ENCODE measurements around the gene SNED1.
A peak's percentile ranks its signal among the peaks of the same experiment; 100 is the strongest.

SNED1 gene

GRCh38 chr2:240997856-240998705 is at the start of gene SNED1:
Gene SNED1, plus strand, starts transcription at chr2:240998618. Its CDS starts 220 bp downstream, at chr2:240998838.
- peak; percentile 48 for DNase-seq (ENCODE audit: low read depth)

DNA sequence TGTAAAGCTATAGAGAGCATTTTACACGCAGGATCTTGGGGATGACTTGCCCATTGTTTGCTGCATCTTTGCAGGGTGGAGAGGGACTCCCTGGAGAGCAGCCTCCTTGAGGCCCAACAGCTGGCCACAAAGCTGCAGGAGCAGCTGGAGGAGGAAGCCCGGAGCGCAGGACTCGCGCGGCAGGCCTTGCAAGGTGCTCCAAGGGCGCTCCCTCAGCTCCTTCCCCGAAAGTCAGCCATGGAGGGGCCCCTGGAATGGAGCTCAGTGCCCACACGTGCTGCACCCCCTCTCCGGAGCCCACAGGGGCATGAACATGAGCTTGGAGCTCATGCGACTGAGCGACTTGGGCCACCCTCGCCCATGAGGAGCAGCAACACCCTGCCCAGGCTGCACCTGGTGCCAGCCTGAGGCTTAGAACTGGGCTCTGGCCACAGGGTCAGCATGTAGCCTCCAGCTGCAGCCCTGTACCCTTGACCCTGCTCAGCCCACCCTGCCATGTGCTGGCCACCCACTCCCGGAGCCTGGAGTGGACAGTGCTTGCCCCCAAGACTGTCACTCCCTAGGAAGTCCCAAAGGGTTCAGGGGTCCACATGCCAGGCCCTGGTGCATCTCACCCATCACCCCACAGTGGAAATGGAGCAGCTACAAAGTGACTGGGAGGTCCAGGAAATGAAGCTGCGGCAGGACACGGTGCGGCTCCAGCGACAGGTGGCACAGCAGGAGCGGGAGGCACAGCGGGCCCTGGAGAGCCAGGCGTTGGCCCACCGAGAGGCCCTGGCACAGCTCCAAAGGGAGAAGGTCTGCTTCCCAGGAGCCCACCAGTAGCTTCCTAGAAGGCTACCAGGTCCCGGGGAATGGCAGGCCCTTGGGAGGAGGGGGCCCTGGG is 49.3 kb upstream of the SNED1 start:
- DNase-seq (ENCODE audit: low read depth): no peak

DNA sequence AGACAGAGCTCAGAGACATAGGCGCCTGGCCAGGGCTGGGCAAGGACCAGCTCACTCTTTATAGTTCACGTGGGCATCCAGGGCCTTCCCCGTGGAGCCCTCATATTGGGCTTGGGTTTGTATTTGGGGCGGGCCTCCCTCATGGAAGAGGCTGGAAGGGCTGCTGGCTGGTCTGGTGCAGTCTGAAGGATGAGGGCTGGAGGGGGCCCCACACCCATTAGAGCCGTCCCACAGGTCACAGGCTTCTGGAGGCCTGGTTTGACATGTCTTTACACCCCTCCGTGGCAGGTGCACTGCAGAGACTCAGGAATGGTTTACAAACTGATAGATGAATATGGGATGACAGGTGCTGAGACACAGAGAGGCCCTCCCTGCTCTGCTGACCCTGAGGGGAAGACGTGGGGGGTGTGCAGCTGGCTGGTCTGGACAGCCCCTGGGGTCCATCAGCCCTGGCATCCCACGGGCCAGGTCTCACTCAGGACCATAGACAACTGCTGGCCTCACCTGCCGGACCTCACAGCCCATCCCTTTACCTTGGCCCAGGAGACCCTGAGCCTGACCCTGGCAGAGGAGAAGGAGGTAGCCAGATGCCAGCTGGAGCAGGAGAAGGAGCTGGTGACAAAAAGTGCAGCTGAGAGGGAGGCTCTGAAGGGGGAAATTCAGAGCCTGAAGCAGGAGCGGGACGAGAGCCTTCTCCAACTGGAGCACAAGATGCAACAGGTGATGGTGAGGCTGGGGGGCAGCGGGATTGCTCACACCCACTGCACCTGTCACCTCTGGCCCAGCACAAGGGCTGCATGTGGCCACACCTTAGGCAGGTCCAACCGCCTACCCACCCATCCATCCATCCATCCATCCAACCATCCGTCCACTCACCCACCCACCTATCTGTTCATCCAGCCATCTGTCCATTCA is 48.4 kb upstream of the SNED1 start:
- DNase-seq (ENCODE audit: low read depth): no peak

GRCh38 chr2:240951045-240951594 is 47.3 kb upstream of the SNED1 start:
- DNase-seq (ENCODE audit: low read depth): no peak

- no peak for DNase-seq (ENCODE audit: low read depth)
Observed at GRCh38 chr2:240952496-240953246, 45.7 kb upstream of the SNED1 start.

GRCh38 chr2:240953426-240954410 is 44.7 kb upstream of the SNED1 start:
- no peak for DNase-seq (ENCODE audit: low read depth)

DNA sequence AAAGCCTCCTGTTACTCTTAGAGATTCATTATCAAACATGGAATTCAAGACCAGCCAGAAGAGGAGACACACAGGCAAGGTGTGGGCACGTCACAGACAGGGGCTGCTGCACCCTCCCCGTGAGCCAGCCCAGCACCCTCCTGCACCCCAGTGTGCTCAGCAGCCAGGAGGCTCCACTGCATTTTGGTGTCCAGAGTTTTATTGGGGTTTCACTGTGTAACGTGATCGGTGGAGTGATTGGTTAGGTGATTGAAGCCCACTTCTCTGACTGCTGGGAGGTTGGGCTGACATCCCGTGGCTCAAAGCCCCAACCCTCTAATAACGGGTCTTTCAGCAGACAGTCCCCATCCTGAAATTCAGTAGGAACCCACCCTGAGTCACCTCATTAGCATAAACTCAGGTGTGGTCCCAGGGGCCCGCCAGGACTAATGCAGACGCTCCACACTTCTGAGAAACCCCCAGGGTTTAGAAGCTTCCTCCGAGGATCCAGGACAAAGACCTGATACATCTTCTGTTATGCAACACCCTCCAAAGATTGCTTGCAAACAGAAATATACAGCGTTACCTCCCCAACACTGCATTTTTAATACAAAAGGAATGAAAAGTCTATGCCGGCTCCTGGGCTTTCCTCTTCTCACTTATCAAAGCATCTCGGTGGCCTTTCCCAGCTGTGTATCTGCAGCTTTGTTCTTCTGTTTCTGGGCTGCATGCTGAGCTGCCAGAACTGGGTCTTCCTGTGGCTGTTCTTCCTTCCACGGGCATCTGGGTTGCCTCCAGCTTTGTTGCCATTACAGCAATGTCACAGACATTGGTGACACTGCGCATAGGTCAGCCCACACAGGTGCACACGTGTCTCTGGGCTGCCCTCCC is 43.7 kb upstream of the SNED1 start:
- DNase-seq (ENCODE audit: low read depth): no peak

DNA sequence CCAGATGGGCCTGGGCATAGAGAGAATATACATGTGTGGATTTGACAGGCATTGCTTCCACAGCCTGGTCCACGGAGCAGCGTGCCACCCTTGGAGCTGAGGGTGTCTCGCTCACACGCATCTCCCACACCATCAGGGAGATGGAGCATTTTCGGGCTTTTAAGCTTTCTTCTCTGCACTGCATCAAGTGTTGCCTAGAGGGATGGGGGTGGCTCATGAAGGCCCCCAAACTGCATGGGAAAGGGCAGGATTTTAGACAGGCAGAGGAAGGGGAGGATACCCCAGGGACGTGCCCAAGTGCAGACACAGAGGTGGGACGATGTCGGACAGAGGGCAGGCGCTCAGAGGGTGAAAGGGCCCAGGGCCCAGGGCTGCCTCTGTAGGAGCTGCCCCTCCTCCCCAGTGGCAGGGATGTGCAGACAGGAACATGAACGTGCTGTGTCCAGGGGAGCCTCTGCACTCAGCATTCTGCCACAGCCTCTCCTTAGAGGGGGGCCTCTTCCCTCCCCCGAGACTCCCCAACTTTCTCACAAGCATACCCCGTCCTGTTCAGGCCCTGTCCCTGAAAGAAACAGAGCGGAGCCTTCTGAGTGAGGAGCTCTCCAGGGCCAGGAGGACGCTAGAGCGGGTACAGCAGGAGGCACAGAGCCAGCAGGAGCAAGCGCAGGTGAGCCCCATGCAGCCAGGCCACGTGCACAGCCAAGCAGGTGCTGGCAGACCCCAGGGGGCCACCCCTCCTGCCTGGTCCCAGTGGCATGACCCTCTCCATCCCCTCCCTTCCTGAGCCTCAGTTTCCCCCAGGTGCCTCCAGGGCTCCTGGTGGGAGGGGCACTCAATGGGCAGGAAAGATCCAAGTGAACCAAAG is 42.9 kb upstream of the SNED1 start:
- DNase-seq (ENCODE audit: low read depth): no peak

- DNase-seq (ENCODE audit: low read depth): no peak
Observed at GRCh38 chr2:240956171-240956934, 42.1 kb upstream of the SNED1 start.

DNA sequence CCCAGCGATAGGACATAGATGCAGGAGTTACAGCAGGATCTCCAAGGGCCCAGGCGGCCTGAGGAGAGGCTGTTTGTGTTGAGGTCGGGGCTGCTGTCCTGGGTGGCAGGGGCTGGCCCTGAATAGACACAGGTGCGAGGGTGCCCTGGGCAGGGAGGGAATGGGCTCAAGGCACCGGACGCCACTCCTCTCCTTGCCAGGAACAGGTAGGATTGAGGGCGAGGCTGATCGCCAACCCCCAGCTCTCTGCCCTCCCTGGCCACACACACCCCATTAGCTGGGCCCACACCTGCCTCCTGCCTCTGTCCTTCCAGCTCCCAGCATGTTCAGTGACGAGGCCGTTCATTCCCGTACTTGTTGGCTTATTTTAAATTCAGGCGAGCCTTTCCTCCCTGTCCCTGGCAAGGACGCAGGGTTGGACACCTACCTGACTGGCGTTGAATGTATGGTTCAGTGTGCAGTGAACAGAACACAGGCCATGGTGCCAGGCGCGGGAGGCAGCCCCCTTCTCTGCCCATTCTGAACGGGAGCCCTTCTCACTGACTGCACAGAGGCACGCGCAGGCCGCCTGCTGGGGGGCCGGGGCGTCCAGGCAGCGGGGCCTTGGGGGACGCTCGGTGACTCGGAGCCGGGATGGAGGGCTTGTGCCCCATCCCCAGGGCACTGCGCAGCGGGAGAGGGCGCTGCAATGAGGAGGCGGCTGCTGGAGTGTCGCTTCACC is 41.3 kb upstream of the SNED1 start:
- DNase-seq (ENCODE audit: low read depth): no peak

- no peak for DNase-seq (ENCODE audit: low read depth)
Observed at GRCh38 chr2:240957656-240958365, 40.6 kb upstream of the SNED1 start.

DNA sequence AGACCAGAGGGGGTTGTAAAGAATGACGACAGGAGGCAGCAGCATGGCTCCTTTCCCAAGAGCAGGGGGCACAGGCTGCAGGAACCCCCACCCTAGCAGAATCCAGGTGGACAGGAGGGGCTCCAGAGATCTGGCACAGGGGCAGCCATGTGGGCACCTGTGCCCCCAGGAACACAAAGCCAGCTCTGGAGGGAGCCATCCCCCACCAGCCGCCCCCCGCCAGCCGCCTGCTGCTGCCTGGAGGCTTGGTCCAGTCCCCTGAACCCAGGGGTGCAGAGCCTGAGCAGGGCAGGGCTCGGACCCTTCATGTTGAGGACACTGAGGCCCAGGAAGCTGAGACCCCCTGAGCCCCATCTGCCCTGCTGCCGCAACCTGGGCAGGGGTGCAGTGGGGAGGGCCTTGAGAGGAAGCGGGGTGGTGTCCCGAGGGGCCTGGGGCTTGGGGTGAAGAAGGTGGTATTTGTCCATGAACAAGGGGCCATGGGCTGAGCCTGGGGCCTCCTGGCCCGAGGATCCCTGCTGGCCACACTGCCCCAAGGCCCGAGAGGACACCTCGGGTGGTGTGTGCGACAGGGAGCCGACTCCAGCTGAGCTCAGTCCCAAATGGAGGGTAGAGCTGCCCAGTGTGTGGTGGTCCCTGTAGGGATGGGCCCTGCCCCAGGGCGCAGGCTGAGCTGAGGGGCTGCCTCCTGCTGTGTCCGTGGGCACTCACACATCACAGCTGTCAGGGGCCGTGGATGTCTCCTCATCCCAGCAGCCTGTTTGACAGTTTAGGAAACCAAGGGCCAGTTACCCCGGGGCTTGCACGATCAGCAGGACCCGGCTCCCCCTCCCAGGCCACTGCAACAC is 39.8 kb upstream of the SNED1 start:
- DNase-seq (ENCODE audit: low read depth): no peak

DNA sequence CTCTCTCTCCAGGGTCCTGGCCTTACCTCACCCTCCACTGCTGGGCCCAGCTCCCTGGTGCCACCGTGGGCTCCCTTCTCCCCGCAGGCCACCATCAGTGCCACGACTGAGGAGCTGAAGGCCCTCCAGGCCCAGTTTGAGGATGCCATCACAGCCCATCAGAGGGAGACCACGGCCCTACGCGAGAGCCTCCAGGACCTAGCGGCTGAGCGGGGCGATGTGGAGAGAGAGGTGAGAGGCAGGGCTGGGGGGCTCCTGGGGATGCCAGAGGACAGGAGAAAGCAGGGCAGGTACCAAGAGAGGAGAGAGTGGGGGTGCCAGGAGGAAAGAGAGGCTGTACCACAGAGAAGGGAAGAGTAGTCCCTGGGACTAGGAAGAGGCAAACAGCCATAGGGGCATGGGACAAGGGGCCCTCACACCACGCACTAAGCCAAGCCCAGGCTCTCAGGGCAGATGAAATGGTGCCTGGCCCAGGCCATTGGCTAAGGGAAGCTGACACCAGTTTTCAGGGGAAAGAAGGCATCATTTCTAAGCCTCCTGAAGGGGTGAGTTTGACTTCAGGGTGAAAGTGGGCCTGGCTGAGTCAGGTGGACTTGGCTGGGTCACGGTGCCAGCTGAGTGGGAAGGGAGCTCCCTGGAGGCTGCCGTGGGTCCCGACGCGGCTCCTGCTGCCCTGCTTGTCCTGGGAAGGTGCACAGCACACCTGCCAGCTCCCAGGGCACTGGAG is 39.0 kb upstream of the SNED1 start:
- no peak for DNase-seq (ENCODE audit: low read depth)

- DNase-seq (ENCODE audit: low read depth): no peak
Observed at GRCh38 chr2:240959941-240960308, 38.5 kb upstream of the SNED1 start.

Measured in activated T-cell treated with anti-CD3 and anti-CD28 coated beads for 1 hour (primary cell).